Renal cortex interstitium (tissue), 11 donors: ENCODE results near the gene MAP3K6. TPM values are rescaled to one million over a fixed set of nuclear protein-coding genes. Genes with fewer than 3 reads are reported as not detected.
A peak's percentile ranks its signal among the peaks of the same experiment; 100 is the strongest.
"Not testable (repeated sequence)": the region's sequence is repeated elsewhere in the genome, so short reads cannot be mapped to it uniquely, and the experiment has no call there.

Source experiments
- DNase-seq, 11 donors: peaks; one replicate each; pipeline ENCODE4 v3.0.0-alpha.2; 2013; ENCODE audit warnings: low read depth in 9 of 11, low spot score in 4 of 11; ENCODE audit errors: extremely low read depth in 1 of 11
- polyA plus RNA-seq, 3 donors: library from polyadenylated mRNA; unstranded; fragments of 120-200 nt; gene quantifications; one replicate each; pipeline ENCODE4 v1.2.1, GENCODE V29; 2013; ENCODE audit not compliant: insufficient read length in 3 of 3

The MAP3K6 gene
- polyA plus RNA-seq, 3 donors = 9.7 to 11.6 (median 10.4) TPM

DNA sequence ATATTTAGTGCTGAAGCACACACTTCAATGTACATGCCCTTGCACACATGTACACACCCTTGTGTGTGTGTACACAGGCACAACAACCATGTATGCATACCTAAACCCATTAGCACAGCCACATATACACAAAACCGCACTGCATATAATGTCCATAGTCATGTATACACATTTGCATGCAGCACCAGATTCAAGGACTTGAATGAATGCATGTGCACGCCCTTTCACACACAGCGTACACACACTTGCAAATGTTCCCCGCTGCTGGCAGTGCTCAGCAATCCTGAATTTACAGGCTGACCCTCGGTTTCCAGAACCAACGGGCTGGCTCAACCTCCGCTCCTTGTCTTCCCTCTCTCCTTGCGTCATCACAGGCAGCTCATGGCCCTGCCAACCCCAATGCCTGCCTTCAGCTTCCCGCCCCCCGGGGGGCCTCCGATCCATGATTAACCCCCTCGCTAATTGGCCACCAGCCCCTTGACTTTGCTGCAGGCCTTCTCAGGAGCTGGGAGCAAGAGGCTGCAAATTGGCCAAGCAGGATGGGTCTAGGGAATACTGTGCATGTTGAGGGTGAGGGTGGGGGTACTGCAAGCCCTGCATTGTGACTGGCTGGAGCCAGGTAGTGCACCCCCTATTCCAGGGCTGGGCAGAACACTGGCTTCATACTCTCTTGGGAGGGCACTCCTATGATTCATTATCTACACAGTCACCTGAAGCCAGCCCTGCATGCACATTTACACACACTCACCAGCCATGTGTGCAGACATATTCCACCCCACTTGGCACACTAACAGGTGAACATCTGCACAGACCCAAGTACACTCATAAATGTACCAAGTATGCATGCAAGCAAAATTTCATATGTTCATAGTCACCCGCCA lies 33.6 kb upstream of the MAP3K6 start:
- DNase-seq = no peak

GRCh38 chr1:27399251-27400025 lies 32.7 kb upstream of the MAP3K6 start:
- DNase-seq = peak in 1 of 11 donors; percentile 29

DNA sequence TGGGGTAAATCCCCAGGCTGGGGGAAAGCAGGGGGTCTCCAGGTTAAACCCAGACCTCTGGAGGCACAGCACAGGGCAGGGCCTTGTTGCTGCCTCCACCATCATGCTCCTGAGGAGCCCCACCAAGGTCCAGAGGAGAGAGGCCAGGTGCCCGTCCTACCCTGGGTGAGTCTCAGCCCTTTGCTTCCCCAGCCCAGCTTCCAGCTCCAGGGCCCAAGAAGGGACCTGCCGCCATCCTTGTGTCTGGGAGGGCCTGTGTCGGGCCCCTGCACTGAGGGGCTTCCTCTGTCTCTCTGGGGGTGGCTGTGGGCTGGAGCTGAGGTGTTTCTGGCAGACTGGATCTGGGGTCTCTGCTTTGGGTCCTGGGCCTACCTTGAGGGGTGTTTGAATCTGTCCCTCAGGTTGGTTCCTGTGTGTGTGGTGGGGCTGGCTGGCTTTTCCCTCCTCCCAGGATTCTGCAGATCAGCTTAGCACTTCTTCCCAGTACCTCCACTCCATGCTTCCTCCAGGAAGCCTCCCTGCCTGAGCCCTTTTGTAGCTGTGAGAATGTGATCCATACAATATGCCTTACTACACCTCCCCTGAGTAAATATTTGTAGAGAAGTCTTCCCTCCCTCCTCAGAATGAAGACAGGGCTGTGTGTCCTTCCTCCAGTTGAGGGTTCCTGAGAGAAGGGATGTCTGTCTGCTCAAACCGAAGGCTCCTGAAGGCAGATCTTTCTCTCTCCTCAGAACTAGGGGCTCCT lies 31.8 kb upstream of the MAP3K6 start:
- DNase-seq = no peak

GRCh38 chr1:27397749-27398148 lies 31.0 kb upstream of the MAP3K6 start:
- DNase-seq = no peak

- DNase-seq = no peak
These were observed 30.3 kb upstream of the MAP3K6 start for GRCh38 chr1:27397110-27397509.

DNA sequence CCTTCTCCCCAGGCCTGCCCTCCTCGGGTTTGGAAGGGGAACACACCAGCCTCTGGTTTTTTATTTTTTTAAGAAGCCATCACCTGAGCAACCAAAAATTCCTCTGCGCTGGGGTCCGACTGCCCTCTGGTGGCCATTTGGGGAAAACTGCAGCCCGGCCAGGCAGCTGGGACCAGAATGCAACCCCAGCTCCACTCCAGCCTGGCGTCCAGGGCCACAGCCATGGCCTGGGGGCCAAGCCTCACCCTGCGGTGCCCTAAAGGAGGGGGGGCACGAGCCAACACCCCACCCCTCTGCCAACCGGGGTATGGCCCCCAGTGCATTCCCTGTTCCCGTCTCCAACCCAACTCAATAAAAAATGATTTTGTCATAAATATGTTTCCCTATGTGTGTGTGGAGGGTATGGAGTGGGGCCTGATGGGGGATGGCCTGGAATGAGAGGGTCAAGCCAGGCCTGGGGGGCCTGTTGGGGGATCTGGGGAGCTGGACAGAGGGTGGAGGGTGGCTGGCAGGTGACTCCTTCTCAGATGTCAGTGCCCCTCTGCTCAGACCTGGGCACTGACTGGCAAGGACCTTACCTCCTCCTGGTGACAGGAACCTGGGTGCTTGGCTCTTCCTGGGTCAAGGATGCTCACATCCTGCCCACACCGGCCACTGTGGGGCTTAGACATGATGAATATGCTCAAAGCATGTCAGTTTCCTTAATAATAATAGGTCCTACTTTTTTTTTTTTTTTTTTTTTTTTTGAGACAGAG lies 28.9 kb upstream of the MAP3K6 start:
- DNase-seq = peak in 1 of 11 donors; percentile 66

GRCh38 chr1:27394925-27395324 lies 28.2 kb upstream of the MAP3K6 start:
- DNase-seq = no peak

- DNase-seq = no peak
These were observed 27.5 kb upstream of the MAP3K6 start for GRCh38 chr1:27394282-27394658.

GRCh38 chr1:27393641-27394281 lies 27.0 kb upstream of the MAP3K6 start:
- DNase-seq = no peak

DNA sequence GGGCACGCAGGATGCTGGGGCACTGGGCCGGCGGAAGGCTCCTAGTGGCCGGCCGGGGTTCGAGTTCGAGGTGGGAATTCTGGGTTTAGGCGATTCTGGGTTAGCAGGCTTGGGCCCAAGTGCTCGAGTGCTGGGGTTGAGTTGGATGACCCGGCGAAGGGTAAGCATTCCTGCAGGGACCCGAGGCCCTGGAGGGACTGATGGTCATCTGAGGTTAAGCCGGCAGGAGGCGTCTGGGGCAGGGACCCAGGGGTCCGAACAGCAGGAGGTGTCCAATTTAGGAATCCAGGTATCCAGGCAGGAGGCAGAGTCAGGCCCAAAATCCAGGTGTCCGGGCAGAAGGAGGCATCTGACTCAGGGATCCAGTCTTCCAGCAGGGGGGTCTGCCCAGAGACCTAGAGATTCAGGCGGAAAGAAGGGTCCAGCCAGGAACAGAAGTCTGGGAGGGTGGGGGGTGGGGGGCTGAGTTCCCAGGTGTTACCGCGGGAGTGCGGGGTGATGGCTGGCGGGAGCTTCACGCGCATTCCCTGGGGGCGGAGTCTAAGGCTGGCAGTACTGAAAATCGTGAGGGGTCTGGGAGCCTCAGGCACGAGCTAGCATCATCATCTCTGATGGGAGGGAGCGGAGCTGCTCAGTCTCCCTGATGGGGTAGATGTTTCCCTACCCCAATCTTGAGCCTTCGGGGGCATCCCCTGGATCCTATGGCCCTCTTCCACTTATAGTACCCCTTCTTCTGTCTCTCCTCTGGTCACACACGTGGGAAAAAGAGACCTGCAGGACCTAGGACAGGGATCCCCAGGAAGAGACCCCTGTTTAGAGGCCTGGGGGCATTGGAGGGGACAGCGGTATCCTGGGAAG lies 26.2 kb upstream of the MAP3K6 start:
- no peak for DNase-seq

GRCh38 chr1:27392096-27392777 lies 25.5 kb upstream of the MAP3K6 start, which contains the start of gene GPR3:
TSS of gene GPR3 (plus strand) at chr1:27392622. CDS start at chr1:27393799, 1,177 bp downstream.
- DNase-seq = peak in 6 of 11 donors; percentile 72 to 85 (median 78)

DNA sequence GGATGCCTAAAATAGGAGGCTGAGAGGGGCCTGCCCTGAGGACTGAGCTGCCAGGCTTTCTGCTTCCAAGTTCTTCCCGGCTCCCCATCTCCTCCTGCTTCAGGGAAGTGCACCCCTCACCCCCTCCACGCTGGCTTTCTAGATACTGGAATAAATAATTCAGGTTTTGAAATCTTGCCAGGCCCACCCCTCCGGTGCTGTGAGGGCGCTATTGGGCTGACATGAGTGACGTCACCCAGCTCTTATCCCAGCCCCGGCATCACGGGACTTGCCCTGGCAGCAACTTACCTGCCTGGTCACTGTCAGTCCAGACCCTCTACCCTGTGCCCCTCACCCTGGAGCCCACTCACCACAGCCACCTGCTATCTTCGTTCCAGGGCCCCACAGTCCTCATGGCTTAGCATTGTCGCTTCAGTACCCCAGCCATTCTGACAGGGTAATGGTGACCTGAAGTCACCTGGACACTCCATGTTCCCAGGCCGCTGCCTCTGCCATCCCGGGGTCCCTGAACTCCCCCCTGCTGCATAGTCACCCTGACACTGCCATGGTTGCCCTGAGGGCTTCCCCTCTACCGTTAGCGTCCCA lies 24.8 kb upstream of the MAP3K6 start:
- no peak for DNase-seq

DNA sequence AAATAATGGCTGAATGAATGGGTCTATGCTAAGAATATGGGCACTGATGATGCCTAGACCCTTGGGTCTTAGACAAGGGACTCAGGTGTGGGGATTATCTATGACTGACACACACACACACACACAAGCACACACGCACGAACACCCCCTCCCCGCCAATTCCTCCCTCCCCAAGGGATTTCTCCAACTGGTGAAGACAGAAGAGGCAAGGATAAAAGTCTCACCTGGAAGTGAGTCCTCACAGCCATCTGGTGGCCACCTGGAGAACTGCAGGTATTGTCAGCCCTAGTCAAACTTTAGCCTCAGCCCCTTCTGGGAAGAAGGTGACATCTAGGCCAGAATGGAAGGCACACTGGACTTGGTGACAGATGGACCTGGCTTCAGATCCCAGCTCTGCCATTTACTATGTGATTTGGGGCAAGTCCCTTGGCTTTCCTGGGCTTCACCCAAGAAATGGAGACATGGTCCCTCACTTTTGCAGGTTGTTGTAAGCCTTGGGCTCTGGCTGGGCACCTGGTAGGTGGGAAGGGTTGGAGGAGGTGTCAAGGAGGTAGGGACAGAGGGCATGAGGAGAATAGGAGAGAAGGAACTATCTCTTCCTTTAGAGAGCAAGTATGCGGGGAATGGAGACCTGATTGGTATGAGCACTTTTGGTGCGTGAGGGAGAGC lies 21.7 kb upstream of the MAP3K6 start:
- no peak for DNase-seq

DNA sequence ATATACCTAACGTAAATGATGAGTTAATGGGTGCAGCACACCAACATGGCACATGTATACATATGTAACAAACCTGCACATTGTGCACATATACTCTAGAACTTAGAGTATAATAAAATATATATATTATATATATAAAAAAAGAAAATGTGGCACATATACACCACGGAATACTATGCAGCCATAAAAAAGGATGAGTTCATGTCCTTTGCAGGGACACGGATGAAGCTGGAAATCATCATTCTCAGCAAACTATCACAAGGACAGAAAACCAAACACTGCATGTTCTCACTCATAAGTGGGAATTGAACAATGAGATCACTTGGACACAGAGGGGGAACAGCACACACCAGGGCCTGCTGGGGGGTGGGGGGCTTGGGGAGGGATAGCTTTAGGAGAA lies 18.0 kb upstream of the MAP3K6 start:
- DNase-seq = not testable (repeated sequence)

DNA sequence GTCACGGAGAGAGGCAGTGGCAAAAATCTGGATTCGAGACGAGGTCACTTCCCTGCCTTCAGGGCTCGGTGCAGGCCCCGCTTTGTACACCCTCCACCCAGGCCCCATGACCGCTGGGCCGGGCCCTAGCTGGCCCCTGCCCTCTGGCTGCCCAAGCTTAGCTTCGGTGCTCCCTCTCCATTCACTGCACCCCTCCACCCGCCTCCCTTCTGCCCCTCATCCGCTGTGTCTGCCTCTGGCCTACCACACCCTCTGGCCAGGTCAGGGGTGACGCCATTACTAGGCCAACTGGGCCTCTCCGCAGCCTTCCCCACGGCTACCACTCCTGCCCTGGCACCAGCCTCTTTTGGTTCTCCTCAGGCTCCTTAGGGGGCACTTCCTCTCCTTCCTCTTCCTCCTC lies 16.9 kb upstream of the MAP3K6 start:
- no peak for DNase-seq

GRCh38 chr1:27383039-27383605 lies 16.4 kb upstream of the MAP3K6 start, which contains the start of gene CD164L2:
TSS of gene CD164L2 (minus strand) at chr1:27383333. CDS start at chr1:27383239, 94 bp downstream.
- DNase-seq = no peak
